ENCODE measurements around the gene P4HA1.

P4HA1 gene

GRCh38 chr10:73106301-73106700, 9.6 kb upstream of the P4HA1 start:
- no peak for TF ChIP-seq CTCF (IDR thresholded peaks at IDR 0.05; ENCODE audit: low read depth, low read length)
- no peak for DNase-seq (ENCODE audit: extremely low read depth, low read depth)

GRCh38 chr10:73099141-73099540, 2.5 kb upstream of the P4HA1 start:
- TF ChIP-seq CTCF (IDR thresholded peaks at IDR 0.05; ENCODE audit: low read depth, low read length): no peak
- DNase-seq (ENCODE audit: extremely low read depth, low read depth): no peak

- no peak for TF ChIP-seq CTCF (IDR thresholded peaks at IDR 0.05; ENCODE audit: low read depth, low read length)
- DNase-seq (ENCODE audit: extremely low read depth, low read depth): no peak
Measured at GRCh38 chr10:73097305-73097670, 622 bp upstream of the P4HA1 start.

- TF ChIP-seq CTCF (IDR thresholded peaks at IDR 0.05; ENCODE audit: low read depth, low read length): no peak
- DNase-seq (ENCODE audit: extremely low read depth, low read depth): no peak
Measured at GRCh38 chr10:73096041-73096448, 621 bp downstream of the P4HA1 start.

GRCh38 chr10:73095481-73096021, 1.1 kb downstream of the P4HA1 start:
- TF ChIP-seq CTCF (IDR thresholded peaks at IDR 0.05; ENCODE audit: low read depth, low read length): no peak
- DNase-seq (ENCODE audit: extremely low read depth, low read depth): no peak

- TF ChIP-seq CTCF (IDR thresholded peaks at IDR 0.05; ENCODE audit: low read depth, low read length): no peak
- DNase-seq (ENCODE audit: extremely low read depth, low read depth): no peak
Measured at GRCh38 chr10:73094986-73095480, 1.6 kb downstream of the P4HA1 start.

- DNase-seq (ENCODE audit: extremely low read depth, low read depth): no peak
- TF ChIP-seq CTCF (IDR thresholded peaks at IDR 0.05; ENCODE audit: low read depth, low read length): no peak
Measured at GRCh38 chr10:73093922-73094850, 2.5 kb downstream of the P4HA1 start.
